Left colon (tissue), 2 donors: ENCODE data around the gene CLEC7A. TPM values are rescaled to one million over a fixed set of nuclear protein-coding genes. Genes with fewer than 3 reads are reported as not detected.

Experiments used
- ATAC-seq: fragments of 200-7000 bp; cut with Tn5 transposase; one replicate; pipeline ENCODE4 v1.9.1; 2020; ENCODE audit warnings: mild to moderate bottlenecking, moderate library complexity
- DNase-seq, 2 donors: peaks; one replicate each; pipeline ENCODE4 v3.0.0-alpha.2; 2020
- intact Hi-C, 2 donors: fragments of 100-400 bp; cut with DNase I in 1 of 2; cut with micrococcal nuclease in 1 of 2; formaldehyde crosslinking; loops; one replicate each; pipeline versions ENCODE4 v1.11.2 to v1.14.0; 2022; cut with DNase I, micrococcal nuclease
- total RNA-seq, 2 donors: library from RNA; stranded (reverse); fragmentation: NEBNext Ultra II Directional; extraction: Animal tissue kit (Norgen Biotek cat#: 25700); gene quantifications; one replicate each; pipeline ENCODE4 v1.2.1, GENCODE V29; 2021
- donor health status: DM: no; HTN: no; CAD: no.
- donor health status: DM: yes; HTN: yes; CAD: no.

Gene CLEC7A
- total RNA-seq, 2 donors from 2014 or later: 2.5 to 4.5 TPM

GRCh38 chr12:10147714-10148403 is 17.9 kb upstream of the CLEC7A start:
- ATAC-seq: no peak
- intact Hi-C loops: no loop called here
- DNase-seq: no peak

DNA sequence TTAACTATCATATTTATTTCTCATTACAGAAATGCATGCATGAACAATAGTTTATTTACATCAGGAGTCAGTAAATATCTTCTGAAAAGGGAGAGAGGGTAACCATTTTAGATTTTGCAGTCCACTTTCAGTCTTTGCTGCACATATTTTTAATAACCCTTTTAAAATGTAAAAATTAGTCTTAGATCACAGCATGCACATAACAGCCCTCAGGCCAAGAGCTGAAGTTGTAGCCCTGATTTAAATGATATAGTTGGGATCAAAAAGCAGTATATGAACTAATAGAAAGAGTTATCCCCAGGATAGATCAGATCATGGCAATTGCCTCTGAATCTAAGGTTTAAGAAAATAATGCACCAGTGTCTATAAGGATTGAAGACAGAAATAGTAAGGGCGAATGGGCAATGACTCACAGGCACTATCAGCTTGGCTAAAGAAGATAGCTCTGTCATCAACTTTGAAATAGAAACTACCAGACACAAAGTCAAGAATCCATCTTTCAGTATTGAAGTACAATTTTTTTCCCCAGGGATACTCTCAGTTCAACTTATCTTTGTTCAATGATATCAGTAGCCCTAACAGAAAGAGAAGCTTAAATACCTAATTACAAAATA is 13.1 kb upstream of the CLEC7A start:
- ATAC-seq (no peak), DNase-seq (no peak)
- intact Hi-C loops: loop anchor here in 1 of 2 donors (5.0 kb wide), 2 partner anchors 111 to 396 kb away; partner anchors contain the start of gene CLEC9A

DNA sequence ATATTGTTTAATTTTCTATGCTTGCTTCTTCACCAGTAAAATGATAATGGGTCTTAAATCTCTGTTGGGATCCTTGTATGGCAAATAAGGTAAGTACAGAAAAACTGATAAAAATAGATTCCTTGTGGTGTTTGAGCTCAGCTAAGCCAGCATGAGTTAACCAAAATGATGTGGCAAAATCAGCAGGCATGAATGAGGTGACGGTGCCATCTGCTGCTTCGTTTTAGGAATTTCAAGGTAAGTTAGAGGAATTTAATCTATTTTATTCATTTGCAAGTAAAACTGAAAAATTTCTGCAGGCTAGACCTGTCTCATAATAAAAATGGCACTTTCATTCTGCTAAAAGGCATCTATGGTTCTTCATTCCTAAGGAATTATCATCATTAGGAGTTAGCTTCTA is 10.0 kb upstream of the CLEC7A start:
- intact Hi-C loops: loop anchor here in 1 of 2 donors (5.0 kb wide), 2 partner anchors 108 to 393 kb away; partner anchors contain the start of gene CLEC9A
- no peak for DNase-seq
- no peak for ATAC-seq

- ATAC-seq: no peak
- DNase-seq: no peak
- intact Hi-C loops: no loop called here
Measured at GRCh38 chr12:10136637-10137205, 6.7 kb upstream of the CLEC7A start.

DNA sequence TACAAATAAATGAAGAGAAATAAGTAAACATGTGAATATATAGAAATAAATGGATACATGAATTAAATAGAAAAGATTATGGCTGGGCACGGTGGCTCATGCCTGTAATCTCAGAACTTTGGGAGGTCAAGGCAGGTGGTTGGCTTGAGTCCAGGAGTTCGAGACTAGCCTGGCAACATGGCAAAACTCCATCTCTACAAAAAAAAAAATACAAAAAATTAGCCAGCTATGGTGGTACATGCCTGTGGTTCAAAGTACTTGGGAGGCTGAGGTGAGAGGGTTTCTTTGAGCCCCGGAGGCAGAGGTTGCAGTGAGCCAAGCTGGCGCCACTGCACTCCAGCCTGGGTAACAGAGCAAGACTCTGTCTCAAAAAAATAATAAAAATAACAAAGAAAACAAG is 5.1 kb upstream of the CLEC7A start:
- no peak for DNase-seq
- intact Hi-C loops: no loop called here
- ATAC-seq: no peak

GRCh38 chr12:10132850-10133370 is 2.9 kb upstream of the CLEC7A start:
- no peak for ATAC-seq
- intact Hi-C loops: no loop called here

GRCh38 chr12:10131111-10131690 is 1.2 kb upstream of the CLEC7A start:
- DNase-seq (no peak), ATAC-seq (no peak)
- intact Hi-C loops: no loop called here

More at GRCh38 chr12:10132850-10133370, 2.9 kb upstream of the CLEC7A start:
- DNase-seq: no peak

DNA sequence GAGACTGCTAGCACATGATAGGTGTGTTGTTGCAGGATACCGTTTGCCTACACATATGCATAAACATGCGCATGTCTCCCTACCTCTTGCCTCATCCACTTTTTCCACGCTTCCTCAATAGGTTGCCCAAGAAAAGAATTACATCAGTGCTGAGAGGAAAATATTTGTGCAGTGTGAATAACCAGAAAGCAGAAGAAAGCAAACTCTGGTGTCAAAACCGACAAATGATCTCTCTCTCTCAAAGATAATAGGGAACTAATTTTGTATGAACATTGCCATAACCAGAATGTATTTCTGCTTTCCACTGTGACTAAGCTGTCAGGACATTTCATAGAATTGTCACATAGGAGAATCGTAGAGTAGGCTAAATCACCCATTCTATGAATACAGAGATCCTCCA is 1.3 kb downstream of the CLEC7A start:
- no peak for ATAC-seq
- intact Hi-C loops: no loop called here
- no peak for DNase-seq

DNA sequence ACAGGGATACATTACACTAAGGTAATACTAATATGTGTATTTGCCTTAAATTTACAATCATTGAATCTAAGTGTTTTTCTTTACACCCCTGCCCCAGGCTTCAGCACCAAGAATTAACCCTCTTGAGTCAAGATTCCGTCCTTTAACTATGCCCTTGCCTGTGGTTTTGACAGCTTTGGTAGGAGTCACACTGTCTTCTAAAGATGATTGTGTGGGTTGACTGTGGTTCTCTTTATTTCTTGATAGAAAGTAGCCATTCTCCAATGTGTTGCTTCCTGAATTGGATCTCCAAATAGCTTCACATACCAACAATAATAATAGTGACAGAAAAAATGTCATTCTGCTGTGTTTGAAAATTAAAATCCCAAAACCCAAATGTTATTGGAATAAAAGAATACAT is 3.6 kb downstream of the CLEC7A start:
- no peak for ATAC-seq
- no peak for DNase-seq
- intact Hi-C loops: no loop called here

GRCh38 chr12:10122689-10123088 is 7.3 kb downstream of the CLEC7A start:
- intact Hi-C loops: no loop called here

GRCh38 chr12:10121278-10121677 is 8.7 kb downstream of the CLEC7A start:
- intact Hi-C loops: no loop called here
- no peak for DNase-seq
- no peak for ATAC-seq

More at GRCh38 chr12:10122689-10123088, 7.3 kb downstream of the CLEC7A start:
- no peak for DNase-seq
- ATAC-seq: no peak

- ATAC-seq (no peak), DNase-seq (no peak)
- intact Hi-C loops: no loop called here
Measured at GRCh38 chr12:10119066-10119465, 10.9 kb downstream of the CLEC7A start.

GRCh38 chr12:10115890-10116289 is 14.1 kb downstream of the CLEC7A start:
- ATAC-seq (no peak), DNase-seq (no peak)
- intact Hi-C loops: no loop called here

GRCh38 chr12:10115311-10115710 is 14.7 kb downstream of the CLEC7A start:
- ATAC-seq (no peak), DNase-seq (no peak)
- intact Hi-C loops: no loop called here

DNA sequence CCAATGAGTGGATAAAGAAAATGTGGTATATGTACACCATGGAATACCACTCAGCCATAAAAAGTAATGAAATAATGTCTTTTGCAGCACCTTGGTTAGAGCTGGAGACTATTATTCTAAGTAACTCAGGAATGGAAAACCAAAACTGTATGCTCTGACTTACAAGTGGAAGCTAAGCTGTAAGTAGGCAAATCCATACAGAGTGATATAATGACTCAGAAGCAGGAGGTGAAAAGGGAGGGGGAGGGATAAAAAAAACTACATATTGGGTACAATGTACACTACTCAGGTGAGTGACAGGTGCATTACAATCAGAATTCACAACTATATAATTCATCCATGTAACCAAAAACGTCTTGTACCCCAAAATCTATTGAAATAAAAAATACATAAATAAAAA is 16.1 kb downstream of the CLEC7A start:
- DNase-seq (no peak), ATAC-seq (no peak)
- intact Hi-C loops: no loop called here

DNA sequence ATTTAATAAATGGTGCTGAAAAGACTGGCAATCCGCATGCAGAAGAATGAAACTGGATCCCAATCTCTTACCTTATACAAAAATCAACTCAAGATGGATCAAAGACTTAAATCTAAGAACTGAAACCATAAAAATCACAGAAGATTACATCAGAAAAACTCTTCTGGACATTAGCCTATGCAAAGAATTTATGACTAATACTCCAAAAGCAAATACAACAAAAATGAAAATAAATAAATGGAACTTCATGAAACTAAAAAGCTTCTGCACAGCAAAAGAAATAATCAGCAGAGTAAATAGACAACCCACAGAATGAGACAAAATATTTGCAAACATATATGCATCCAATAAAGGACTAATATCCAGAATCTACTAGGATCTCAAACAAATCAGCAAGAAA is 16.9 kb downstream of the CLEC7A start:
- intact Hi-C loops: no loop called here

GRCh38 chr12:10111451-10111850 is 18.5 kb downstream of the CLEC7A start:
- intact Hi-C loops: no loop called here
- DNase-seq (no peak), ATAC-seq (no peak)

More for the DNA sequence above, 16.9 kb downstream of the CLEC7A start:
- DNase-seq: no peak
- no peak for ATAC-seq

GRCh38 chr12:10110256-10110844 is 19.6 kb downstream of the CLEC7A start:
- intact Hi-C loops: no loop called here
- DNase-seq (no peak), ATAC-seq (no peak)

DNA sequence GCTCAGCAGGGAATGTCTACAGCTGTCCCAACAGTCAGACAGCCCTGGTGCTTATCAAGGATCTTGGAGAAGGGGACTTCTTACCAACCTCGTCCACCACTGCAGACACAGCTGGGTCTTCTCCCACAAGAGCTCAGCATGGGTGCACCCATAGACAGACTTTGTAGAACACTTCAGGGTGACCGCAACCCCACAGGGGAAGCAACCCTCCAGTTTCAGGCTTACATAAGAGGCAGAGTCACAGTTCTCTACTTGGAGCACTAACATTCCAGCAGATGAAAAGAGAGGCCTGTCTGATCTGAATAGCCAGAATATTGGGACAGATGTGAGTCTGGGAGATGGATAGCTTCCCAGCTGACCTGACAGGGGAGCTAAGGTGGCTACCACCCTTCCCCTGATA is 27.7 kb downstream of the CLEC7A start:
- intact Hi-C loops: no loop called here
- DNase-seq (no peak), ATAC-seq (no peak)
